EH (cell line): ENCODE measurements around the gene SDK1.

Experiments
- DNase-seq: peaks from one replicate; pipeline ENCODE4 v3.0.0-alpha.2; 2015; ENCODE audit warnings: low read depth

The SDK1 gene

GRCh38 chr7:3795781-3796180 is 494.7 kb downstream of the SDK1 start:
- no peak for DNase-seq

GRCh38 chr7:3805151-3805550 is 504.1 kb downstream of the SDK1 start:
- DNase-seq: no peak

- DNase-seq: no peak
Measured at GRCh38 chr7:3806516-3806915, 505.5 kb downstream of the SDK1 start.

GRCh38 chr7:3807824-3808223 is 506.8 kb downstream of the SDK1 start:
- DNase-seq: no peak

- DNase-seq: no peak
Measured at GRCh38 chr7:3821488-3821887, 520.4 kb downstream of the SDK1 start.

GRCh38 chr7:3825491-3825890 is 524.4 kb downstream of the SDK1 start:
- DNase-seq: no peak

- DNase-seq: no peak
Measured at GRCh38 chr7:3832199-3832598, 531.1 kb downstream of the SDK1 start.

GRCh38 chr7:3835109-3835508 is 534.1 kb downstream of the SDK1 start:
- no peak for DNase-seq

- no peak for DNase-seq
Measured at GRCh38 chr7:3836855-3837254, 535.8 kb downstream of the SDK1 start.

GRCh38 chr7:3844540-3845151 is 543.6 kb downstream of the SDK1 start:
- DNase-seq: no peak

- no peak for DNase-seq
Measured at GRCh38 chr7:3846738-3847137, 545.7 kb downstream of the SDK1 start.

GRCh38 chr7:3847336-3847735 is 546.3 kb downstream of the SDK1 start:
- no peak for DNase-seq

- no peak for DNase-seq
Measured at GRCh38 chr7:3859431-3859830, 558.4 kb downstream of the SDK1 start.

- DNase-seq: no peak
Measured at GRCh38 chr7:3860932-3861331, 559.9 kb downstream of the SDK1 start.

GRCh38 chr7:3861386-3861785 is 560.3 kb downstream of the SDK1 start:
- no peak for DNase-seq

- no peak for DNase-seq
Measured at GRCh38 chr7:3861941-3862340, 560.9 kb downstream of the SDK1 start.

GRCh38 chr7:3862774-3863173 is 561.7 kb downstream of the SDK1 start:
- no peak for DNase-seq

- DNase-seq: no peak
Measured at GRCh38 chr7:3866277-3866676, 565.2 kb downstream of the SDK1 start.

GRCh38 chr7:3867863-3868262 is 566.8 kb downstream of the SDK1 start:
- no peak for DNase-seq

GRCh38 chr7:3879355-3880075 is 578.5 kb downstream of the SDK1 start:
- DNase-seq: no peak

- DNase-seq: no peak
Measured at GRCh38 chr7:3880228-3880987, 579.4 kb downstream of the SDK1 start.

GRCh38 chr7:3882782-3883181 is 581.7 kb downstream of the SDK1 start:
- DNase-seq: no peak

GRCh38 chr7:3884543-3884942 is 583.5 kb downstream of the SDK1 start:
- no peak for DNase-seq
